GM12873 (cell line): Measurements from ENCODE around the gene NEAT1.

Experiments used
- TF ChIP-seq, protein P1 (sequence below): IDR thresholded peaks from 2 replicates; pipeline ENCODE4 v1.5.1; 2012; ENCODE audit warnings: low read depth, mild to moderate bottlenecking, moderate library complexity, low read length, control low read depth; ENCODE audit not compliant: insufficient read depth; ENCODE audit errors: missing control alignments

NEAT1 gene

GRCh38 chr11:65382804-65383368, 39.7 kb upstream of the NEAT1 start:
- TF ChIP-seq, protein P1, sequence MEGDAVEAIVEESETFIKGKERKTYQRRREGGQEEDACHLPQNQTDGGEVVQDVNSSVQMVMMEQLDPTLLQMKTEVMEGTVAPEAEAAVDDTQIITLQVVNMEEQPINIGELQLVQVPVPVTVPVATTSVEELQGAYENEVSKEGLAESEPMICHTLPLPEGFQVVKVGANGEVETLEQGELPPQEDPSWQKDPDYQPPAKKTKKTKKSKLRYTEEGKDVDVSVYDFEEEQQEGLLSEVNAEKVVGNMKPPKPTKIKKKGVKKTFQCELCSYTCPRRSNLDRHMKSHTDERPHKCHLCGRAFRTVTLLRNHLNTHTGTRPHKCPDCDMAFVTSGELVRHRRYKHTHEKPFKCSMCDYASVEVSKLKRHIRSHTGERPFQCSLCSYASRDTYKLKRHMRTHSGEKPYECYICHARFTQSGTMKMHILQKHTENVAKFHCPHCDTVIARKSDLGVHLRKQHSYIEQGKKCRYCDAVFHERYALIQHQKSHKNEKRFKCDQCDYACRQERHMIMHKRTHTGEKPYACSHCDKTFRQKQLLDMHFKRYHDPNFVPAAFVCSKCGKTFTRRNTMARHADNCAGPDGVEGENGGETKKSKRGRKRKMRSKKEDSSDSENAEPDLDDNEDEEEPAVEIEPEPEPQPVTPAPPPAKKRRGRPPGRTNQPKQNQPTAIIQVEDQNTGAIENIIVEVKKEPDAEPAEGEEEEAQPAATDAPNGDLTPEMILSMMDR = no peak

DNA sequence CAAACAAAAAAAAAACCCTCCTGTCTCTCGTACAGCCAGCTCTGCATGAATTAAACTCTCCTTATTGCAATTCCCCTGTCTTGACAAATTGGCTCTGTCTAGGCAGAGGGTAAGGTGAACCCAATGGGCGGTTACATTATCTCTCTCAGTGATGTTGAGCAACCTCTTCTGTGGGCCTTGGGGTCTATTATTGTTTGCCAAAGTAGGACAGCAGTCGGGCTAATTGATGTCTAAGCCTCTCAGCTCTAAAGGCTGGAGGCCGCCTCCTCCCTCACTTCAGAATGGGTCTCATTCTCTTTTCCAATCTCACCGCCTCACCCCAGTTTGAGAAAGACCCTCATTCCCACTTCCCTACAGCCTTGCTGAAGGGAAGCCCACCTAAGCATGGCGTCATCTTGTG, 38.8 kb upstream of the NEAT1 start:
- TF ChIP-seq, protein P1 = no peak

DNA sequence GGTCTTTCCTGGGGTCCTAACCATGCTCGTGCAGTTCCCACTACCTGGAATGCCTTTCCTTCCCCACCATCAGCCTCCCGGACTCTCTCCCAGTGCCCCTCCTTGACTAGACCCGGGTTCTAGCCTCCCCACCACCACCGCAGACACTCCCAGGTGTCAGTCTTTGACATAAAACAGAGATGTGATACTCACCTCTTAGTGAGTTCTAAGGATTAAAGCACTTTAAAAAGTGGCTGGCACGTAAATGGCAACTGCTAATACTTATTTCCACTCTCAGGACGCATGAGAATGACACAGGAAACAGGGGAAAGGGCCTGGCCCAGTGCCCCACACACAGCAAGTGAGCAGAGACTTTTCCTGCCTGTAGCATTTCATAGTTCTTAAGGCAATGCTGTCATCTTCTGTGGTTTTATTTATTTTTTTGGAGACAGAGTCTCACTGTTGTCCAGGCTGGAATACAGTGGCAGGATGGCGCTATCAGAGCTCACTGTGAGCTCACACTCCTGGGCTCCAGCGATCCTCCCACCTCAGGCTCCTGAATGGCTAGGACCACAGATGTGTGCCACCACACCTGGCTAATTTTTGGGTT, 38.2 kb upstream of the NEAT1 start:
- TF ChIP-seq, protein P1 = no peak

DNA sequence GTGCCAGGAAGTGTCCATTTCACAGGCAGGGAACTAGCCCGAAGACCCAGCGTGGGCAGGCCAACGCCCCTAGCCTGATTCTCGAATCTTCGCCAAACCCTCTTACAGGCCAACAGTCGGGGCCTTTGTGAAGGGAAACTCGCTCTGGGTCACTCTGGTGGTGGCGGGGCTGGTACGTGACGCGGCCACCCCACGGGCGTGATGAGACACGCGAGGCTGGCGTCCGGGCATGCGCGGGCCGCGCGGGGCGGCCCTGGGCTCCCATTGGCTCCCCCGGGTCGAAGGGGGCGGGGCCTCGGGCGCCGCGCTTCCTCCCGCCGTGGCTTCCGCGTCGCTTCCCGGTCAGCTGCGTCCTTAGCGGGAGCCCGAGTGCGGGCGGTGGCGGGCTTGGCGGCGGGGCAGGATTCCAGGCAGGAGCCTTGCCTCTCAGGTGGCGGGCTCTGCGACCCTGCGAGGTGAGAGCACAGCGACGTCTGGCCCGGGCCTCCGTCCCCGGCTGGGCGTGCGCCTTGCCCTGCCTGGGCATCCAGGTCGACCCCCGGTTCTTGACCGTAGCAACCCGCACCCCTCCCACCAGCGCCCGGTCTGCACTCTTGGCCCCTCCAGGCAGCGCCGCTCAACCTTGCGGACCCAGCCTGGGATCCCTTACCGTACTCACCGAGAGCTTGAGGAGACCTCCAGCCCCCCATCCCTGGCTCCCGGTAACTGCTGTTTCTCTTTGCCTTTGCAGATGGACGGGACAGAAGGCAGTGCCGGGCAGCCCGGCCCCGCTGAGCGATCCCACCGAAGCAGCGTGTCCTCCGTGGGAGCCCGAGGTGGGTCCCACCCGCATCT, 36.1 kb upstream of the NEAT1 start, which contains the start of gene FRMD8:
Gene FRMD8 (plus strand): TSS at position 331 of the 834 bp plus-strand sequence. CDS start 400 bp downstream, at position 731.
- TF ChIP-seq, protein P1 = no peak

DNA sequence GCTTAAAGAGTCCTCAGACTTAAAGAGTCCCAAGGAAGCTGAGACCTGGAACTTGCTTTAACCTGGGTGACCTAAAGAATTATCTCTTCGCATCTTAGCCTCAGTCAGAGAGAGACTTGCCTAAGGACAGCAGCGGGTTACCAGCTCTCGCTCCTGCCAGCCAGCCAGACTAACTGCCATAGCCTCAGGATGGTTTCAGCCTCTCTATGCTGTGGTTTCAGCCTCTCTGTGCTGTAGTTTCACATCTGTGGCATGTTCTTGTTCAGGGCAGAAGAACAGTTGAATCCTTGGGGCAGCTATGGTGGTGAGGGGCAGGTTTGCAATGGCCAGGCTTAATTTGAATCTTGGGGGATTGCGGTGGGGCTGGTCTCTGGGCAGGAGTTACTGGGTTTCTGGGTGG, 33.9 kb upstream of the NEAT1 start:
- TF ChIP-seq, protein P1 = no peak

DNA sequence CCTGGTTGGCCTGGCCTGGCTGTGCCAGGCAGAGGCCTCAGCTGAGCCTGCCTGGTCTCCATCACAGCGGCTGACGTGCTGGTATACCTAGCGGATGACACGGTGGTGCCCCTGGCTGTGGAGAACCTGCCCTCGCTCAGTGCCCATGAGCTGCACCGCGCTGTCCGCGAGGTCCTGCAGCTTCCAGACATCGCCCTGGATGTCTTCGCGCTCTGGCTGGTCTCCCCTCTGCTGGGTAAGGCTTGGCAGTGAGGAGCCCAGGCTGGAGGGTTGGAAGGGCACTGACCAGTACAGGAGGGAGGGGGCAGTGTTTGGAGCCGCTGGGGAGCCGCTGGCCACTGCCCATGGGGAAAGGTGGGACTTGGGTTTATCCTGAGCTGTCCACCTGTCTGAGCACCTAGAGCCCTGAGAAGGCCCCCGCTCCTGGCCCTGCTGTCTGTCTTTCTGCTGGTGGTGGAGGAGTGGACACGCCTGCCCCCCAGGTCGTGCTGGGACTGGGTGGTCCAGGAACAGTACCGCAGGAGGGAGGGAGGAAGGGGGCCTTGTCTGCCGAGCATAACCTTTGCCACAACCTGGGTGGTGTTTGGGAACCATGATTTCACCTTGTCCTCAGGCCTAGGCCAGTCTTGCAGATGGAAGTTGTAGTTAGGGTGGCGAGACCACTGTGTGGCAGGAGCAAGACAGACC, 33.2 kb upstream of the NEAT1 start:
- TF ChIP-seq, protein P1 = no peak
